Neutrophil (primary cell): ENCODE data around the gene B3GALNT1.
A peak's percentile ranks its signal among the peaks of the same experiment; 100 is the strongest.

ENCODE experiments used
- H3K27ac ChIP-seq: fragments of 200-600 bp; sonication (generic); 2 replicates; pipeline ENCODE4 v1.5.1; 2016; ENCODE audit warnings: mild to moderate bottlenecking, moderate library complexity
- H3K27me3 ChIP-seq: fragments of 200-600 bp; sonication (generic); 2 replicates; pipeline ENCODE4 v1.6.0; 2016; ENCODE audit warnings: mild to moderate bottlenecking
- H3K36me3 ChIP-seq: fragments of 200-600 bp; sonication (generic); 2 replicates; pipeline ENCODE4 v1.5.1; 2017
- H3K4me1 ChIP-seq, 2 experiments: fragments of 200-600 bp in 1 of 2; sonication (generic) in 1 of 2; 1 replicate in 1 of 2; 2 replicates in 1 of 2; pipeline versions ENCODE4 v1.5.1 to v1.6.1; 2013 to 2016; ENCODE audit warnings: low read depth in 1 of 2, low read length in 1 of 2, mild to moderate bottlenecking in 1 of 2, moderate library complexity in 1 of 2; ENCODE audit not compliant: control insufficient read depth in 1 of 2, insufficient read depth in 1 of 2
- H3K4me3 ChIP-seq, 2 experiments: fragments of 200-600 bp in 1 of 2; sonication (generic) in 1 of 2; 1 replicate in 1 of 2; 2 replicates in 1 of 2; pipeline ENCODE4 v1.5.1; 2013 to 2016; ENCODE audit warnings: low read depth in 1 of 2, low read length in 1 of 2, mild to moderate bottlenecking in 1 of 2, moderate library complexity in 1 of 2
- H3K9me3 ChIP-seq: fragments of 200-600 bp; sonication (generic); 2 replicates; pipeline ENCODE4 v1.5.1; 2016
- TF ChIP-seq, protein P1 (sequence below): fragments of 200-600 bp; sonication (generic); IDR thresholded peaks from 2 replicates; pipeline ENCODE4 v1.5.1; 2016; ENCODE audit warnings: antibody characterized with exemption

B3GALNT1 gene, protein sequence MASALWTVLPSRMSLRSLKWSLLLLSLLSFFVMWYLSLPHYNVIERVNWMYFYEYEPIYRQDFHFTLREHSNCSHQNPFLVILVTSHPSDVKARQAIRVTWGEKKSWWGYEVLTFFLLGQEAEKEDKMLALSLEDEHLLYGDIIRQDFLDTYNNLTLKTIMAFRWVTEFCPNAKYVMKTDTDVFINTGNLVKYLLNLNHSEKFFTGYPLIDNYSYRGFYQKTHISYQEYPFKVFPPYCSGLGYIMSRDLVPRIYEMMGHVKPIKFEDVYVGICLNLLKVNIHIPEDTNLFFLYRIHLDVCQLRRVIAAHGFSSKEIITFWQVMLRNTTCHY

DNA sequence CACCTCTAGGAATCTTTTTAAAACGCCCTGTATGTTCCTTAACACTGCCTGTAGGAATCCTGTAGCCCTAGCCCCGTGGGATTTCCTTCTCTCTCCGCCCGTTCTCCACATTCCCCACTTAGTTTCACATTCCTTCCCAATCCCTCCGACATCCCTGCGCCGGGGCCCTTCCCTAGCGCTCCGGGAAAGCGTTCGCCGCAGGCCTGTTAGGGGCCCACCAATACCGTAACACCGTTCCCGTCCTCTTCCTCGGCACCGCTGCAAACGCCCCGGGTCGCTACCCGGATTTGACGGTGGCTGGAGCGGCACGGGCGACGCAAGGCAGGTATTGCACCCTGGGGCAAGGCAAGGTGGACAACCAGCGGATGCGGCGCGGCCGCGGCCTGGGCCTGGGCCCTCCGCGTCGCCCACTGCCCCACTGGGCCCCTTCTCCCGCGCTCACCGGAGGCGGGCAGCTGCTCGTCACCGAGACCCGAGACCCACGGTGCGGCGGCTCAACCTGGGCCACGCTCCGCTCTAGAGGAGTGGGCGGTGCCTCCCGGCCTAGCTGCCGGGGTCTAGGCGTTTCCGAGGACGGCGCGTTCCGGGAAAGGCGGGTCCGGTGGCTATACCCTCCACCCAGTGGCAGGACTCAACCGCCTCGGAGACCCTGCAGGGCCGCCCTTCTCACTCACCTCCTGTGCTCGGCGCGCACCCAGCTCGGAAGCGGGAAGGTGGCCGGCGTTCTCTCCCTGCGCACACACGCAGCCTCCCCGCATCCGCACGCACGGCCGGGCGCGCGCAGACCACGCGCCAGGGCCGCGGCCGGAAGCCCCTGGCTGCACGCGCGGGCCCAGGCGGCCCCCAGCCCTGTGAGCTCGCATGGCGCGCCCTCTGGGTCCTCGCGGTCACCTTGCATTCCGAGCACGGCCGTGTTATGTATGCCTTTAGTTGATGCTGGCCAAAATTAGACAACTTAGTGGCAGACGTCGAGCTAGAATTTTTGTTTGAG, at the start of gene B3GALNT1:
Gene B3GALNT1 (minus strand): TSS at position 789 of the 991 bp plus-strand sequence. CDS start 18,595 bp downstream, outside the sequence.
- no peaks in the 10 kb centered on the region for H3K9me3 ChIP-seq
- peaks cover 7 to 13% of the 10 kb centered on the region in 2 experiments for H3K4me1 ChIP-seq
- H3K27ac ChIP-seq: peak within 1 kb of the TSS; percentile 43
- H3K36me3 ChIP-seq: peaks cover 4% of the 10 kb centered on the region
- peaks cover 3% of the 10 kb centered on the region for H3K27me3 ChIP-seq
- H3K4me3 ChIP-seq: peak within 1 kb of the TSS; percentile 76 to 84
- TF ChIP-seq, protein P1, sequence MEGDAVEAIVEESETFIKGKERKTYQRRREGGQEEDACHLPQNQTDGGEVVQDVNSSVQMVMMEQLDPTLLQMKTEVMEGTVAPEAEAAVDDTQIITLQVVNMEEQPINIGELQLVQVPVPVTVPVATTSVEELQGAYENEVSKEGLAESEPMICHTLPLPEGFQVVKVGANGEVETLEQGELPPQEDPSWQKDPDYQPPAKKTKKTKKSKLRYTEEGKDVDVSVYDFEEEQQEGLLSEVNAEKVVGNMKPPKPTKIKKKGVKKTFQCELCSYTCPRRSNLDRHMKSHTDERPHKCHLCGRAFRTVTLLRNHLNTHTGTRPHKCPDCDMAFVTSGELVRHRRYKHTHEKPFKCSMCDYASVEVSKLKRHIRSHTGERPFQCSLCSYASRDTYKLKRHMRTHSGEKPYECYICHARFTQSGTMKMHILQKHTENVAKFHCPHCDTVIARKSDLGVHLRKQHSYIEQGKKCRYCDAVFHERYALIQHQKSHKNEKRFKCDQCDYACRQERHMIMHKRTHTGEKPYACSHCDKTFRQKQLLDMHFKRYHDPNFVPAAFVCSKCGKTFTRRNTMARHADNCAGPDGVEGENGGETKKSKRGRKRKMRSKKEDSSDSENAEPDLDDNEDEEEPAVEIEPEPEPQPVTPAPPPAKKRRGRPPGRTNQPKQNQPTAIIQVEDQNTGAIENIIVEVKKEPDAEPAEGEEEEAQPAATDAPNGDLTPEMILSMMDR: no peak

DNA sequence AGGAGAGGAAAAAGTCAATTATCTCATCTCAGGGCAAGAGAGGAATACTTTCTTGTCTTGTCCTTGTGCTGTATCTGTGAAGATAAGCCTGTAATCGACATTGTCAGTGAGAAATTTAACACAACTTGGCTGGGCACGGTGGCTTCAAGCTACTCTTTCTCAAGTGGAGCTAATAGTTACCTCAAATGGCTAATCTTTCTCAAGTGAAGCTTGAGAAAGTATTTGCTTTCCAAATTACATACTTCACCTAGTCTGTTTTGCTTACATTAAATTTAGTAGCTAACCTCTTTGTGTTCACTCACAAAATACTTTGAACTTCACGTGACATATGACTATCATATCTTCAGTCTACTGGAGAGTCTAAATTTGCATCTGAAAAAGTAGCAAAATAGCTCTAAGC, 48.3 kb upstream of the B3GALNT1 start:
- Histone ChIP-seq H3K4me1 (no peaks in the 10 kb centered on the region), H3K27me3 (no peaks in the 10 kb centered on the region), H3K36me3 (no peaks in the 10 kb centered on the region), H3K4me3 (no peak overlapping the region), H3K9me3 (no peaks in the 10 kb centered on the region), H3K27ac (no peak overlapping the region)
- TF ChIP-seq, protein P1: no peak

DNA sequence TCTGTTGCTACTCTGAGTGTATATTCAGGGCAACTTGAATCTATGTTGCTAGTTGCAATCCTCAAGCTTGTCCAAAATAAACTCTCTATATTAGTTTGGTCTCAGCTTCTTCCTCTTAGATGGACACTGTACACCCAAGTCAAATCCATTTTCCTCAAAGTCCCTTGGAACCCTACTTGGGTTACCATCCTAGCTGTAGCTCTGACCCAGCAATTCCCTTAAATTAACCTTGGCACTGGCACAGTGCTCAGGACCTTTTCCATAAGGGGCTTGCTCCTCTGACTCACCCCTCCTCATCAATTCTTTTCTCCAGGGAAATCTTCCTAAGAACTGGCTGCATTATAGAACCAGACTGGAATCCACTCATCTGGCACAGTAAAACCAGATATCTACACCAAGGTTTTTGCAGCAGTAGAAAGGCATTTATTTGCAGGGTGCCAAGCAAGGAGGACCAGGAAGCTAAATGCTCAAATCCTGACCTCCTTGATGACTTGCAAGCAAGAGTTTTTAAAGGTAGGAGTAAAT, 44.9 kb upstream of the B3GALNT1 start:
- no peaks in the 10 kb centered on the region for H3K4me1 ChIP-seq
- no peaks in the 10 kb centered on the region for H3K36me3 ChIP-seq
- no peaks in the 10 kb centered on the region for H3K9me3 ChIP-seq
- TF ChIP-seq, protein P1: no peak
- no peak overlapping the region for H3K4me3 ChIP-seq
- H3K27ac ChIP-seq: no peak overlapping the region
- H3K27me3 ChIP-seq: no peaks in the 10 kb centered on the region

DNA sequence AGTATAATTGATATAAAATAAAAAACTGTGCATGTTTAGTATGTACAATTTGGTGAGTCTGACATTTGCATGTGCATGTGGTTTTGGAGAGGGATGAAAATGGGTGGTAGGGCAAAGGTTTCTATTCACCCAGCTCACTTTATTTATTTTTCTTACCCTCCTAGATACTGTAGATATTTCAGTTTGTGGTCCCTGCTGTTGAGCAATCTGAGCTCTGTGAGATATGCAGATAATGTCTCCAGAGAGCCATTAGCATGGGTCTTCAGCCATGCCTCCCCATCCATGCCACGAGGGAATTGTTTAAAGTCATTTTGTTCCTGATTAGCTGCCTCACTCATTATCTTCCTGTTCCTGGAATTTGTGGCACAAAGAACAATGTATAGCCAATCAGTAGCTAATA, 44.4 kb upstream of the B3GALNT1 start:
- no peaks in the 10 kb centered on the region for H3K4me1 ChIP-seq
- no peak overlapping the region for H3K4me3 ChIP-seq
- no peaks in the 10 kb centered on the region for H3K36me3 ChIP-seq
- no peak overlapping the region for H3K27ac ChIP-seq
- no peaks in the 10 kb centered on the region for H3K27me3 ChIP-seq
- TF ChIP-seq, protein P1: no peak
- no peaks in the 10 kb centered on the region for H3K9me3 ChIP-seq

DNA sequence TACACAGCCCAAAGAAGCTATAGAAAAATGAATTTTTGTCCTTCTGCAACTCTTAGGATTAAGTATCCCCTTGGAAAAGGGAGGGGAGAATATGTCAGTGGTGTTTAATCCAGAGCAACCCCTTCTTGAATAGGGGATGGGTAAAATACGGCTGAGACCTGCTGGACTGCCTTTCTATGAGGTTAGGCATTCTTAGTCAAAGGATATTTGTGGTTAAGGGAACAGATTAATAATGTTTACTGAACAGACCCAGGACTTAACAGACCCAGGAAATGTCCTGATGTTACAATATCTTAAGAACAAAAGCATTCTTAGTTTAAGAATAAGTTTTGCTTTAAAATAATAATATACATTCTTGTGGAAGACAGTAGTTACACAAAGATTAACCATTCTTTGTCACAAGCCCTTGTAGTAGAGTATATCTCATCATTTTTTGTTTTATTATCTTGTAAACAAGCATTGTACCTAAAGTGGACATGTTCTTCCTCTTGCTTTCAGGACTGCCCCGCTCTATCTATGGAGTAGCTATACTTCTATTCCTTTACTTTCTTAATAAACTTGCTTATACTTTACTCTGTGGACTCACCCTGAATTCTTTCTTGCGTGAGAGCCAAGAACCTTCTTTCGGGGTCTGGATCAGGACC, 43.8 kb upstream of the B3GALNT1 start:
- TF ChIP-seq, protein P1: no peak
- Histone ChIP-seq H3K36me3 (no peaks in the 10 kb centered on the region), H3K4me1 (no peaks in the 10 kb centered on the region), H3K9me3 (no peaks in the 10 kb centered on the region), H3K27ac (no peak overlapping the region), H3K4me3 (no peak overlapping the region), H3K27me3 (no peaks in the 10 kb centered on the region)
